HG03378 (cell line): ENCODE results near the gene ENDOU.
"Not testable (repeated sequence)": the region's sequence is repeated elsewhere in the genome, so short reads cannot be mapped to it uniquely, and the experiment has no call there.

Source experiments
- ATAC-seq: cut with Tn5 transposase; IDR thresholded peaks from one replicate; pipeline ENCODE4 v1.9.1; 2021; ENCODE audit warnings: mild to moderate bottlenecking, moderate library complexity; ENCODE audit not compliant: unreplicated experiment

The ENDOU gene

DNA sequence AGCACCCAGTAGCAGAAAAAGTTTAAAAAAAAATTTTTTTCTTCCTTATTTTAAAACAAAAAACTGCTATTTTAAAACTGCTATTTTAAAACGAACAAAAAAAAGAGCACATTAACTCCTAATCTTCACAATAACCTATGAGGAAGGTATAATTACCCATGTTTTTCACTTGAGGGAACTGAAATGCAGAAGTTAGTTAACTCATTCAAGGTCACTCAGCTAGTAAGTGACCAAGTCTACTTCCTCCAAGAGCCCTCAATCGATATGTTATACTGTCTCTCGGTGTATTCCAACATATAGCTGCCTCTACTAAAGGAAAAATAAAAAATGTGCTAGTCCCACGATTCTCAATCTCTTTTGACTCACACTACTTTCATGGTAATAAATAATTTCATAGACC is 27.2 kb downstream of the ENDOU start:
- ATAC-seq: no peak

DNA sequence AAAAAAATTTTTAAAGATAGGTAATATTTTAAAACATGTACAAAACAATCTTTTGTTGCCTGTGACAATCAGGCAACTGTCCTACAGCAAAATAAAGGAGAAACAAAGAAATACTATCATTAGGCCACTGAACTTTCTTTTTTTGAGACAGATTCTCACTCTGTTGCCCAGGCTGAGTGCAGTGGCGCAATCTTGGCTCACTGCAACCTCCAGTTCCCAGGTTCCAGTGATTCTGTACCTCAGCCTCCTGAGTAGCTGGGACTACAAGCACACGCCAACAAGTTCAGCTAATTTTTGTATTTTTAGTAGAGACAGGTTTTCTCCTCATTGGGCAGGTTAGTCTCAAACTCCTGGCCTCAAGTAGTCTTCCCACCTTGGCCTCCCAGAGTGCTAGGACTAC is 36.1 kb downstream of the ENDOU start:
- no peak for ATAC-seq

DNA sequence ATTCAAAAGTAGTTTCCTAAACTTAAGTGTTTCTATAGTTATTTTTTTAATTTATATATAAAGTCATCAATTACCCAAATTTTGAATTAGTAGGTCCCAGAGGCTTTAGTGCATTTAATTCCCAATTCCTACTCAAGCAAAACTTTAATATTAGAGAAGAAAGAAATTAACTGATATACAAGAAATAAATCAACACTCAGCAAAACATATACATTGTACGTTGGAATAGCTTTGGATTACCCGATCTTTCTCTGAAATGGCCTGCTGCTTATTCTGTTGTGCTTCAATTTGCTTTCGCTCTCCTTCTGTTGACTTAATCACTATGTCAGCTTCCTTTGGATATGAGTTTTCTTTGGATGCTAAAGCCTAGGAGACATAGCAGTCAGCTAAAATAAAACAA is 37.7 kb downstream of the ENDOU start:
- ATAC-seq: no peak

DNA sequence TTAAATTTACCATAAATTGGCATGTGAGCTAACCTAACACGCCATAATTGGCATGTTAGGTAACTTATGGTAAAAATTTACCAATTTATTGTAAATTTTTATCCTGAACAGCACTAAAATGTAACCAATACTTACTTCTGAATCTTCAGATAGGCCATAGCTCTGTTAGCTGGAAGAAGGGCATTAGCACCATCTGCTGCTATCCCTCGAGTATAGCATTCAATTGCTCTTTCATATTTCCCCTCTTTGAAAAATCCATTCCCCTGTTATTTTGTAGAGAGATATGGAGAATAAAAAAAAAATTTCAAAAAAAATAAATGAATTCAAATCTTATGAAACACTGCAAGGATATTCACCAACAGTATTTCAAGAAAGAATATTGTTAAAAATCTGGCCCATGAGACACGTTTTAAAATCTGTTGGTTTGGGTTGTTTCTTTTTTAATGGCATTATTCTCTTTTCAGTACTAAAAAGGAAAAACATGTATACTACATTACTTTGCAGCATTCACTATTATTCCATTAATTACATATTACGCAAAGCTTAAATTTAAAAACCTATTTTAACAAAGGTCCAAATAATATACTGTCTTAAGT is 38.5 kb downstream of the ENDOU start:
- ATAC-seq: peak; percentile 51

DNA sequence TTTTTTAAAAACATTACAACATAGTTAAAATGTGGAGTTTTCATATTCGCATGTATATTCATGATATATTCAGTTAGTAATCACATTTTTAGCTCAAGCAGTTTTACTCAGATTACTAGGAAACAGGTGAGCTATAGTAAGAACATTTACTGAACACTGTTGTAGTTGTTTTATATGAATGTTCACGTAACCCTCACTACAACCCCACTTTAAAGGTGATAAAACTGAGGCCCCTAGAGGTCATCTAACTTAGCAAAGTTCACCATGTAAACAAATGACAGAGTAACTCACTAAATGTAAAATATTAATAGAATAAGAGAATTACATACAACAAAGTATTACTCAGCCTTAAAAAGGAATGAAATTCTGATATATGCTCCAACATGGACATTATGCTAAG is 45.5 kb downstream of the ENDOU start:
- ATAC-seq: no peak

DNA sequence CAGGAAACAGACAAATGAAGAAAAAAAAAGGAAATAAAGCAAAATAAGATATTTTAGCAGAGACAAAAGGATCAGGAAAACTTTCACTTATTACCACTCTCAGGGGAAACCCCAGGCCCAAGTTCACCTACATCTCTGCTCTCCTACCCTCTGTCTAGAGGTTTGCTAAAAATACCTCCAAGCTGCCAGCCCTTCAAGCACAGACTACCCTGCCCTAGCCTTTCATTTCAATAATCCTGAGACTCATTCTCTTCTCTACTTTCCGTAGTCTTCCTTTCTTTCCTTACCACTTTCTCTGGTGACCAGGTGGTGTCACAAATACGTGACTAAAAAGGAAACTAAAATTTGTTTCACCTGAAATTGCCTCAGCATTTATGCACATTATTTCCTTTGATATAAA is 53.2 kb downstream of the ENDOU start:
- ATAC-seq: no peak

DNA sequence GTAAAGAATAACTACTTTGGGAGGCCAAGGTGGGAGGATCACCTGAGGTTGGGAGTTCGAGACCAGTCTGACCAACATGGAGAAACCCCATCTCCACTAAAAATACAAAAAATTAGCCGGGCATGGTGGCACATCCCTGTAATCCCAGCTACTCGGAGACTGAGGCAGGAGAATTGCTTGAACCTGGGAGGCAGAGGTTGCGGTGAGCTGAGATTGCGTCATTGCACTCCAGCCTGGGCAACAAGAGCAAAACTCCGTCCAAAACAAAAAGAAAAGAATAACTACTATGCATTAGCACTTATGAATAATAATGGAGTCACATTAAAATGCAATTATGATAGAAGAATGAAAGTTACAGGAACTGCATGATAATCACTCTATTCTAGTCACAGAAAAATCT is 57.4 kb downstream of the ENDOU start:
- ATAC-seq: not testable (repeated sequence)
